Measurements from ENCODE around the gene SLC45A3. TPM values are rescaled to one million over a fixed set of nuclear protein-coding genes. Genes with fewer than 3 reads are reported as not detected.

The SLC45A3 gene
- total and polyA plus RNA-seq, 2 of the 4 experiments (the other 2 are of a cell fraction), result 1.4 to 2.5 TPM

DNA sequence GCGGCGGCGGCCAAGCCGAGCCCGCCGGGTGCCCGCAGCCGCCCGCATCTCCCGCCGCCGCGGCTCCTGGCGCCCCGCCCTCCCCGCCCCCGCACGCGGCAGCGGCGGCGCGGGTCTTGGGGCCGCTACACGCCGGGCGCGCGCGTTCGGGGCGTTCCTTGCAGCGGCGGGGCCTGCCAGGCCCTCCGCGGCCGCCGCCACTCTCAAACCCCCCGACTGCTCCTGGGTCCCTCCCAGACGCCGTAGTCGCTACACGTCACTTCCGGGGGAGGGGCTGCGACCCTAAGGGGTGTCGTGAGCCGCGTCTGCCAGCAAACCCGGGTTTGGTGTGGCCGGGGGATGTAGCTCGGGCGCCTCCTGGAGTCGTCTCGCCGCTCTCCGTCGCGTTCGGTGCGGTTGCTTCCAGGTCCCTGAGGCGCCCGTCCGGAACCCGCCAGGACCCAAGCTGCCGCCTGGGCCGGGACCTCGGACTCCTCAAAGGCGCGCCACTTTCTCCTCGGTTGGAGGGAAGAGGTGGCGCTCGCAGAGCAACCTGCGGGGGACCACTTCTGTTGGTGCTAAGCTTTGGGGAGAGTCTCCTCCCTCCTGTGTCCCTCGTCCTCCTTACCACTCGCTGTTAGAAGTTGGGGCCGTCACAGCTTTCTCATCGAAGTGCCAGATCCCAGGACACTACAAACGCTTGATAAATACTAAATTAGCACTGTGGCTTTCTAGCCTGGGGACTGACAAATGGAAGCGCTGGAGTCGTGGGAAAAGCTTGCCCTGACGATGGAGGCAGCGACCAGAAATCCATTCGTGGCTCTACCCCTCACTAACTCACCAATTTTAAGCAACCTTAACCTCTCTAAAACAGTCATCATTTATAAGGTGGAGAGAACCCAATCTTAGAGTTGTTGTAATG is 48.3 kb downstream of the SLC45A3 start, which contains the start of gene ELK4:
TSS of gene ELK4 (minus strand) at position 244 of the 901 bp plus-strand sequence. CDS start 8,129 bp downstream, outside the sequence.
- Histone ChIP-seq H3K4me2 (ENCODE audit: low read depth, low read length) (peak within 1 kb of the TSS; percentile 98), H2BK20ac (ENCODE audit: low read depth, low read length) (0 out of 2 replicates have a peak within 1 kb of the TSS, but pooled peaks have one; percentile 24), H3K4me1 (ENCODE audit: control insufficient read depth, insufficient read depth, low read length) (peaks cover 4% of the 10 kb centered on the region), H3K79me1 (ENCODE audit: low read depth in 1 of 2, low read length in 2 of 2) (peaks cover 5 to 30% of the 10 kb centered on the region in 2 experiments; a peak in 2 of 4 replicates), H2AK9ac (replicated peaks; ENCODE audit: low read depth, low read length, poor library complexity) (peak within 1 kb of the TSS; percentile 91), H3K9me3 (ENCODE audit: control insufficient read depth, insufficient read depth, low read length) (no peaks in the 10 kb centered on the region), H2AK5ac (ENCODE audit: low read depth, low read length) (no peak within 1 kb of the TSS), H3K9me1 (ENCODE audit: insufficient read depth, low read length) (peaks cover 5% of the 10 kb centered on the region; the same call in 1 of the 2 replicates), H3K27ac (ENCODE audit: insufficient read depth, low read length) (peak within 1 kb of the TSS; percentile 98), H3K27me3 (ENCODE audit: control insufficient read depth, insufficient read depth, low read length) (no peaks in the 10 kb centered on the region), H3K14ac (replicated peaks; ENCODE audit: low read depth, low read length) (peak within 1 kb of the TSS; percentile 65), H2AFZ (replicated peaks; ENCODE audit: low read length, poor library complexity) (peak within 1 kb of the TSS; percentile 93), H3K4me3 (ENCODE audit: insufficient read depth, low read depth, low read length) (peak within 1 kb of the TSS; percentile 99), H3K56ac (ENCODE audit: extremely low read depth, insufficient read depth, low read length) (peak within 1 kb of the TSS; percentile 93), H3K36me3 (ENCODE audit: control insufficient read depth, insufficient read depth, low read length) (no peaks in the 10 kb centered on the region), H4K5ac (ENCODE audit: low read depth, low read length) (peak within 1 kb of the TSS; percentile 89), H4K91ac (ENCODE audit: insufficient read depth, low read depth, low read length) (peak within 1 kb of the TSS; percentile 89), H2BK5ac (ENCODE audit: low read depth, low read length, poor library complexity, severe bottlenecking) (peak within 1 kb of the TSS; percentile 87), H3K4ac (ENCODE audit: low read depth, low read length) (peak within 1 kb of the TSS; percentile 71), H4K8ac (ENCODE audit: low read depth in 2 of 2, low read length in 2 of 2) (peak within 1 kb of the TSS; percentile 15 to 67), H3K9ac (ENCODE audit: low read depth, low read length) (peak within 1 kb of the TSS; percentile 93), H2BK15ac (ENCODE audit: low read depth, low read length) (peak within 1 kb of the TSS; percentile 42; the same call in 1 of the 3 replicates), H4K20me1 (ENCODE audit: insufficient read depth, low read length) (peaks cover 11% of the 10 kb centered on the region; the same call in 1 of the 2 replicates), H3K18ac (ENCODE audit: low read depth, low read length) (peak within 1 kb of the TSS; percentile 90), H2BK120ac (ENCODE audit: low read depth, low read length) (peak within 1 kb of the TSS; percentile 66), H3K23ac (ENCODE audit: low read depth, low read length) (peak within 1 kb of the TSS; percentile 72)
- TSS peak; percentile 85 for BruUV-seq (replicated peaks)
- in situ Hi-C loops (cut with MboI; ENCODE audit: low sequenced_read_pairs), result loop anchor here (5.0 kb wide), 1 partner anchor 40 kb away; no protein-coding TSS in a partner anchor
- DNase-seq (peak; percentile 98), ATAC-seq (ENCODE audit: low read depth) (peak; percentile 92)
- 0% methylated on average over 10 of the region's 83 CpGs; no CpG with 5 or more reads in 1 of the 2 experiments for WGBS, 2 experiments (ENCODE audit: extremely low coverage in 2 of 2, insufficient read length in 1 of 2)
- ChIA-PET CTCF (interaction anchor here (0.6 to 4.4 kb wide), 7 partner anchors 12 to 105 kb away, joined by 3 to 30 read pairs (median 4); no protein-coding TSS in a partner anchor), POLR2A (ENCODE audit: unreplicated experiment) (interaction anchor here (1.3 kb wide), 1 partner anchor 33 kb away, joined by 4 read pairs; no protein-coding TSS in a partner anchor)
- dilution Hi-C loops (cut with HindIII; ENCODE audit: low sequenced_read_pairs, unreplicated experiment), result no loop called here
- intact Hi-C loops (cut with micrococcal nuclease), result loop anchor here (1.0 to 2.0 kb wide), 3 partner anchors 25 to 103 kb away; no protein-coding TSS in a partner anchor
- TF ChIP-seq NFE2L2 (IDR thresholded peaks at IDR 0.05; ENCODE audit: low read depth, low read length) (no peak), CHD1 (IDR thresholded peaks at IDR 0.05; ENCODE audit: low read depth, low read length) (no peak), POLR2A (IDR thresholded peaks at IDR 0.05; ENCODE audit: low read depth, low read length) (peak; percentile 95), MAFK (IDR thresholded peaks at IDR 0.05; ENCODE audit: low read depth, low read length) (no peak), CEBPB (IDR thresholded peaks at IDR 0.05; ENCODE audit: low read depth, low read length) (no peak), FOS (IDR thresholded peaks at IDR 0.05; ENCODE audit: low read depth, low read length) (no peak), SMC3 (IDR thresholded peaks at IDR 0.05; ENCODE audit: low read depth, low read length) (peak; percentile 79), RCOR1 (IDR thresholded peaks at IDR 0.05; ENCODE audit: insufficient replicate concordance, low read length) (no peak), BHLHE40 (IDR thresholded peaks at IDR 0.05; ENCODE audit: low read depth, low read length) (peak; percentile 11; the same call in 1 of the 2 replicates), MXI1 (IDR thresholded peaks at IDR 0.05; ENCODE audit: borderline replicate concordance, low read depth, low read length) (0 out of 2 replicates have a peak, but pooled peaks have one; percentile 25), RFX5 (IDR thresholded peaks at IDR 0.05; ENCODE audit: low read depth, low read length) (0 out of 2 replicates have a peak, but pooled peaks have one; percentile 21), MAZ (IDR thresholded peaks at IDR 0.05; ENCODE audit: borderline replicate concordance, low read depth, low read length) (peak; percentile 94)
- TF ChIP-seq, protein P1, sequence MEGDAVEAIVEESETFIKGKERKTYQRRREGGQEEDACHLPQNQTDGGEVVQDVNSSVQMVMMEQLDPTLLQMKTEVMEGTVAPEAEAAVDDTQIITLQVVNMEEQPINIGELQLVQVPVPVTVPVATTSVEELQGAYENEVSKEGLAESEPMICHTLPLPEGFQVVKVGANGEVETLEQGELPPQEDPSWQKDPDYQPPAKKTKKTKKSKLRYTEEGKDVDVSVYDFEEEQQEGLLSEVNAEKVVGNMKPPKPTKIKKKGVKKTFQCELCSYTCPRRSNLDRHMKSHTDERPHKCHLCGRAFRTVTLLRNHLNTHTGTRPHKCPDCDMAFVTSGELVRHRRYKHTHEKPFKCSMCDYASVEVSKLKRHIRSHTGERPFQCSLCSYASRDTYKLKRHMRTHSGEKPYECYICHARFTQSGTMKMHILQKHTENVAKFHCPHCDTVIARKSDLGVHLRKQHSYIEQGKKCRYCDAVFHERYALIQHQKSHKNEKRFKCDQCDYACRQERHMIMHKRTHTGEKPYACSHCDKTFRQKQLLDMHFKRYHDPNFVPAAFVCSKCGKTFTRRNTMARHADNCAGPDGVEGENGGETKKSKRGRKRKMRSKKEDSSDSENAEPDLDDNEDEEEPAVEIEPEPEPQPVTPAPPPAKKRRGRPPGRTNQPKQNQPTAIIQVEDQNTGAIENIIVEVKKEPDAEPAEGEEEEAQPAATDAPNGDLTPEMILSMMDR (conservative IDR thresholded peaks at IDR 0.05; ENCODE audit: low read depth, low read length), result peak; percentile 86
- TF ChIP-seq, protein P2, sequence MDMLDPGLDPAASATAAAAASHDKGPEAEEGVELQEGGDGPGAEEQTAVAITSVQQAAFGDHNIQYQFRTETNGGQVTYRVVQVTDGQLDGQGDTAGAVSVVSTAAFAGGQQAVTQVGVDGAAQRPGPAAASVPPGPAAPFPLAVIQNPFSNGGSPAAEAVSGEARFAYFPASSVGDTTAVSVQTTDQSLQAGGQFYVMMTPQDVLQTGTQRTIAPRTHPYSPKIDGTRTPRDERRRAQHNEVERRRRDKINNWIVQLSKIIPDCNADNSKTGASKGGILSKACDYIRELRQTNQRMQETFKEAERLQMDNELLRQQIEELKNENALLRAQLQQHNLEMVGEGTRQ (IDR thresholded peaks at IDR 0.05; ENCODE audit: low read depth, low read length), result no peak

All from IMR-90 (cell line).